Hepatocyte (in vitro differentiated cells): ENCODE data around the gene CYP27A1.
"Not testable (repeated sequence)": the region's sequence is repeated elsewhere in the genome, so short reads cannot be mapped to it uniquely, and the experiment has no call there.

Experiments
- CTCF ChIP-seq: fragments of 200-600 bp; sonication (generic); IDR thresholded peaks from 2 replicates; pipeline ENCODE4 v1.5.1; 2016; ENCODE audit warnings: antibody characterized with exemption, mild to moderate bottlenecking; ENCODE audit not compliant: poor library complexity
- EZH2phosphoT487 ChIP-seq: fragments of 200-600 bp; sonication (generic); IDR thresholded peaks from one replicate; pipeline ENCODE4 v1.6.1; 2018; ENCODE audit warnings: antibody characterized with exemption, mild to moderate bottlenecking, low read depth, moderate library complexity; ENCODE audit not compliant: unreplicated experiment, severe bottlenecking

- TF ChIP-seq CTCF, EZH2phosphoT487: not testable (repeated sequence)
These were observed 62.4 kb downstream of the CYP27A1 start for GRCh38 chr2:218844334-218844733.
